Measurements from ENCODE around the gene AS3MT.

AS3MT gene

DNA sequence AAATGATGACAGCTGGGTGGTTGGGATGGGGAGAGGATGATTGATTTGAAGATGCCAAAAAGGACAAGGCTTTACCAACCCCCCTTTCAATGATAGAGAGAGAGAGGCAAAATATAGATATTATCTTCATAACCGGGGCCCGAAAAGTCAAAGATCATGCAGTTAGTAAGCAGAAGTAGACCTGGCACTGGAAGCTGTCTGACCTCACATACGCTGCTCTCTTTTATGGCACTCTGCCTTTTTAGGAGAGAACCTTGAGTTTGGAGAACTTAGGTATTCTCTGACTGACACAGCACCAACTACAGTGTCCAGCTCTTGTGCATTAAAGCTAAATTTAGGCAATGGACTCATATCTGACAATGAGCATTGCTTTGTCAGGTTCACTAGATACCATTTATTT lies 79.5 kb downstream of the AS3MT start:
- DNase-seq (ENCODE audit: low read depth): no peak
- H3K36me3 ChIP-seq (ENCODE audit: control insufficient read depth, insufficient read depth, low read length, severe bottlenecking): no peaks in the 10 kb centered on the region
- no peaks in the 10 kb centered on the region for H3K4me1 ChIP-seq (ENCODE audit: control insufficient read depth, insufficient read depth, low read length)
- H3K27me3 ChIP-seq (replicated peaks; ENCODE audit: control insufficient read depth, insufficient read depth, low read length): no peaks in the 10 kb centered on the region
- H3K9me3 ChIP-seq (ENCODE audit: control insufficient read depth, low read length): no peaks in the 10 kb centered on the region
- no peak overlapping the region for H3K4me3 ChIP-seq (ENCODE audit: low read length)
- no peak overlapping the region for H3K9ac ChIP-seq (ENCODE audit: low read length)

DNA sequence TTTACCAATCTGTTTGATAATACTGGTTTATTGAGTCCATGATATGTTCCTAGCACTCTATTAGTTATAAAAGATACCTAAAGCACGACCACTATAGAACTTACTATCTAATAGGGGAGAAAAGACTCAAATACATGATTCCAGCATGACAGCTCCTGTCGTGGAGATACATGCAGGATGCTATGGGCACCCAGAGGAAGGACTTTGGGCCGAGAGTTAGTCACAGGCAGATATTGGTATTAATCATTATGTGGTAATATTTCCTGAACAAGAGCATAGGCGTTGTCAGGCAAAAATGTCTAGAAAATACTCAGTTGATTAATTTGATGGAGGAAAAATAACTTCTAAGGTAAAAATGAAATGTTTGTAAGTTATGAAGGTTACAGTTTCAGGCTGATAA lies 80.6 kb downstream of the AS3MT start:
- H3K4me1 ChIP-seq (ENCODE audit: control insufficient read depth, insufficient read depth, low read length): no peaks in the 10 kb centered on the region
- no peaks in the 10 kb centered on the region for H3K9me3 ChIP-seq (ENCODE audit: control insufficient read depth, low read length)
- no peaks in the 10 kb centered on the region for H3K27me3 ChIP-seq (replicated peaks; ENCODE audit: control insufficient read depth, insufficient read depth, low read length)
- H3K9ac ChIP-seq (ENCODE audit: low read length): no peak overlapping the region
- no peaks in the 10 kb centered on the region for H3K36me3 ChIP-seq (ENCODE audit: control insufficient read depth, insufficient read depth, low read length, severe bottlenecking)
- no peak for DNase-seq (ENCODE audit: low read depth)
- no peak overlapping the region for H3K4me3 ChIP-seq (ENCODE audit: low read length)

- Histone ChIP-seq H3K4me1 (ENCODE audit: control insufficient read depth, insufficient read depth, low read length) (no peaks in the 10 kb centered on the region), H3K9me3 (ENCODE audit: control insufficient read depth, low read length) (no peaks in the 10 kb centered on the region), H3K36me3 (ENCODE audit: control insufficient read depth, insufficient read depth, low read length, severe bottlenecking) (no peaks in the 10 kb centered on the region), H3K9ac (ENCODE audit: low read length) (no peak overlapping the region), H3K4me3 (ENCODE audit: low read length) (no peak overlapping the region), H3K27me3 (replicated peaks; ENCODE audit: control insufficient read depth, insufficient read depth, low read length) (no peaks in the 10 kb centered on the region)
- DNase-seq (ENCODE audit: low read depth): no peak
These were observed 82.0 kb downstream of the AS3MT start for GRCh38 chr10:102951316-102951715.
